Retina (tissue), 1 donor: Measurements from ENCODE around the gene FBN1.
A peak's percentile ranks its signal among the peaks of the same experiment; 100 is the strongest.

Experiments used
- DNase-seq: peaks from one replicate; pipeline ENCODE4 v3.0.0-alpha.2; 2016

The FBN1 gene

GRCh38 chr15:48421362-48421761, 224.1 kb downstream of the FBN1 start:
- DNase-seq: no peak

GRCh38 chr15:48419896-48420295, 225.6 kb downstream of the FBN1 start:
- DNase-seq: no peak

GRCh38 chr15:48418343-48418742, 227.2 kb downstream of the FBN1 start:
- DNase-seq: no peak

- no peak for DNase-seq
Observed at GRCh38 chr15:48416301-48416700, 229.2 kb downstream of the FBN1 start.

GRCh38 chr15:48415036-48415886, 230.2 kb downstream of the FBN1 start:
- DNase-seq: no peak

- DNase-seq: no peak
Observed at GRCh38 chr15:48414015-48414414, 231.5 kb downstream of the FBN1 start.

GRCh38 chr15:48413304-48413703, 232.2 kb downstream of the FBN1 start:
- DNase-seq: no peak

GRCh38 chr15:48411971-48412591, 233.4 kb downstream of the FBN1 start:
- no peak for DNase-seq

GRCh38 chr15:48409623-48410022, 235.9 kb downstream of the FBN1 start:
- no peak for DNase-seq

GRCh38 chr15:48408327-48408726, 237.2 kb downstream of the FBN1 start:
- DNase-seq: no peak

GRCh38 chr15:48407646-48408045, 237.9 kb downstream of the FBN1 start:
- DNase-seq: no peak

- DNase-seq: no peak
Observed at GRCh38 chr15:48406911-48407310, 238.6 kb downstream of the FBN1 start.

GRCh38 chr15:48406266-48406891, 239.1 kb downstream of the FBN1 start:
- DNase-seq: peak; percentile 6

- DNase-seq: no peak
Observed at GRCh38 chr15:48402427-48403177, 242.9 kb downstream of the FBN1 start.

GRCh38 chr15:48400086-48400485, 245.4 kb downstream of the FBN1 start:
- no peak for DNase-seq

GRCh38 chr15:48397841-48398240, 247.7 kb downstream of the FBN1 start:
- DNase-seq: no peak

- DNase-seq: no peak
Observed at GRCh38 chr15:48396020-48396419, 249.5 kb downstream of the FBN1 start.

GRCh38 chr15:48395521-48396011, 249.9 kb downstream of the FBN1 start:
- peak; percentile 14 for DNase-seq

- DNase-seq: no peak
Observed at GRCh38 chr15:48394970-48395369, 250.5 kb downstream of the FBN1 start.

GRCh38 chr15:48393645-48394506, 251.6 kb downstream of the FBN1 start:
- no peak for DNase-seq

GRCh38 chr15:48392356-48392755, 253.2 kb downstream of the FBN1 start:
- DNase-seq: no peak

- DNase-seq: no peak
Observed at GRCh38 chr15:48391950-48392349, 253.6 kb downstream of the FBN1 start.
